Stimulated activated CD8-positive, alpha-beta memory T cell treated with anti-CD3 and anti-CD28 coated beads, Interleukin-7, amount 100 ng/mL, for 1 hour (primary cell): ENCODE data around the gene INPP5A.

Source experiments
- DNase-seq, 2 donors: peaks; one replicate each; pipeline ENCODE4 v3.0.0-alpha.2; 2020; ENCODE audit warnings: low read depth in 2 of 2

Gene INPP5A

GRCh38 chr10:132518572-132519381, 18.8 kb upstream of the INPP5A start:
- no peak for DNase-seq

DNA sequence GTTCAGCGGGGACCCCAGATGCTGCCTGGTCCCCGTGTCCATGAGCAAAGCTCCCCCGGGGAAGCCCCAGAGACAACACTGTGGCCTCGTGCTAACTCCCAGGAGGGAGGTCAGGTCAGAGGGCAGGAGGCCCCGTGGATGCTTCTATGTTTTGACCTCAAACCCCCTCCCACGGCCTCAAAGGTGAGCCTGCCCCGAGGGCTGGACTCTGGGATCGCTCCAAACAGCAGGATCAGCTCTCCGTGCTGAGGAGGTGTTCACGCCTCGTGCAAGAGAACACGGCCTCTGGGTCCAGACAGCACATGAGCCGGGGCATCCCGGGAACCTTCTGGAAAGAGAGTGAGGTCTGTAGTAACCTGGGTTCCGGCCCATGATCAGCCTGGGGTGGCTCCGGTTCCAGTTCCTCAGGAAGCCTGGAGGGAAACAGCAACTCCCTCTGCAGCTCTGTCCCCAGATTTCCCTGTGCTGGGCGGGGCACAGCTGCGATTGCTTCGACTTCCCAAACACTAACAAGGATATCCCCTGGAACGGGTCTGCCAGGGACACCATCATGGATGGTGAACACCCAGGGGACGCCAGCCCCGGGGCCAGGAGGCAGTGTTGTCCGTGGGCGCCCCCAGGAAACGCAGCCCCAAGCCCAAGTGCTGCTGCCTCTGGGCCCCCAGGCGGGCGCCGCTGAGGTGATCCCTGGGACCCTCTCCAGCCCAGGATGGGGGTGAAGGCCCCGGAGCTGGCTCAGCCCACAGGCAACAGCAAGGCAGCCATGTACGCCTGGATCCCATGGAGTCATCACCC, 18.0 kb upstream of the INPP5A start:
- no peak for DNase-seq

GRCh38 chr10:132520177-132520811, 17.3 kb upstream of the INPP5A start:
- DNase-seq = no peak

GRCh38 chr10:132521041-132521465, 16.5 kb upstream of the INPP5A start:
- DNase-seq = no peak

DNA sequence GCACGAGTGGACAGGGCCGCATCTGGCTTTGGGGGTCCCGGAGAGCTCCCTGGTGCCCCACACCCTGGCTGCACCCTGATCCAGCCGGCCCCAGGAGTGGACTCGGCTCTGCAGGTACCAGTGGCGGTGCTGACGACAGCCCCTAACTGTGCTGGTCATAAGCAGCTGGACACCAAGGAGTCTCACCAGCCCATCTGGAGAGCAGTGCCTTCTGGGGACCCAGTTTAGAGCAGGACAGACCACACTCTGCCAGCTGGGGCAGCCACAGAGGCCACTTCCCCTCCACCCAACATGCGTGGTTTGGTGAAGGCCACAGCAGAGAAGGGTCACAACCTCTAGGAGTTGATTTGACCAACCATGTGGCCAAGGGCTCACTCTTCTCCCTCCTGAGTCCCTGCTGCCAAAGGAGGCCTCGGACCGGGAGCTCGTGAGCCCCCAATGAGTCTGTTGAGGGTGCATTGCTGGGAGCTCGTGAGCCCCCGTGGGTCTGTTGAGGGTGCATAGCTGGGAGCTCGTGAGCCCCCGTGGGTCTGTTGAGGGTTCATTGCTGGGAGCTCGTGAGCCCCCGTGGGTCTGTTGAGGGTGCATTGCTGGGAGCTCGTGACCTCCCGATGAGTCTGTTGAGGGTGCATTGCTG, 16.0 kb upstream of the INPP5A start:
- DNase-seq = no peak

GRCh38 chr10:132522521-132523411, 14.8 kb upstream of the INPP5A start:
- no peak for DNase-seq

GRCh38 chr10:132523561-132524442, 13.8 kb upstream of the INPP5A start:
- no peak for DNase-seq

- no peak for DNase-seq
Observed at GRCh38 chr10:132524443-132525285, 12.9 kb upstream of the INPP5A start.

DNA sequence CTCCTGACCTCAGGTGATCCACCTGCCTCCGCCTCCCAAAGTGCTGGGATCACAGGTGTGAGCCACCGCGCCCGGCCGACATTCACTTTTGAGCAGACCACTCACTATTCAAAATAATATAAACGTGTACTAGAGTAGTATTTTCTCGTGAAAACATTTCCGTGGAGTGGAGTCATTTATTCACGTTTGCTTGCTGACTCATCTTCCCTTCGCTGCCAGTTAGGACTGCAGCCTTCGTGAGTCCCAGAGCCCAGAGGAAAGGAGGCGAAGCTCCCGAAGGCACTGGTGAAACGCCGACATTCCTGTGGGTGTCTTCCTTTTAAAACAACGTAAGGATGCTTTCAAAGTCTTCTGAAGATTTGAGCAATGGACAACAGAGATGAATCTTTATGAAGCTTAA, 10.9 kb upstream of the INPP5A start:
- DNase-seq = no peak

- no peak for DNase-seq
Observed at GRCh38 chr10:132527339-132528063, 10.1 kb upstream of the INPP5A start.

- DNase-seq = no peak
Observed at GRCh38 chr10:132528064-132528691, 9.4 kb upstream of the INPP5A start.

- no peak for DNase-seq
Observed at GRCh38 chr10:132532179-132532578, 5.4 kb upstream of the INPP5A start.

DNA sequence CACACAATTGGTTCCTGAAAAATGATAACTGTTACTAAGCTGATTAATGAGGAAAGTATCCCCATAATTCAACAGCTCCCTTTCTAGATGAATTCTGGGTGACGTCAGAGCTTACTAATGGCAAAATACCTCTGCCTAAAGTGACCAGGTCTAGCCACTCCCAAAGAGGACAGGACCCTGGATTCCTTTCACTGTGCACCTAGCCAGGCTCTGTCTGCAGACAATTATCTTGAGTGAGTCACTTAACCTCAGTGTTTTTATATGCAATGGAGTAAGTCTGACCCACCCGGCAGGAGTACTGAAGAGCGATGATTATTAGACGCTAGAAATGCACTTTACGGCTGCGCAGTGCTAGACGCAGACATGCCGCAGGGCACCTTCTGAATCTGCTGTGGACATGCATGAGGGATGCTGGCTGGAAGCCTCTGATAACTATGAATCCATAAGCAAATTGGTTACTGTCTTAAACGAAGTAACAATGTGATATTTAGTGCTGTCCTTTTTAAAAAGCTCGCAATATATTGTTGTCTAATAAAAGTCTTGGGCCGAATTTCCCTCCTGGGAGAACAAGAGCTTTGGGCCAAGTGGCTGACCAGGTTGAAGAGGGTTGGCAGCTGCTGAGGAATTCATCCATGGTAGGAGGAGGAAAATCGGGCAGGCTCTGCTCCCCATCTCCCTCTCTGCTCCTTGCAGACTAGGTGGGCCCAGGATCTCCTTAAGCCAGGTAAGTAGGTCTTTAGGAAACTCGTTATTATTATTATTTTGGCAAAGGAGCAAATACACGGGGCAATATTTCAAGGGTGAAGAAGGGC, 4.6 kb upstream of the INPP5A start:
- no peak for DNase-seq

DNA sequence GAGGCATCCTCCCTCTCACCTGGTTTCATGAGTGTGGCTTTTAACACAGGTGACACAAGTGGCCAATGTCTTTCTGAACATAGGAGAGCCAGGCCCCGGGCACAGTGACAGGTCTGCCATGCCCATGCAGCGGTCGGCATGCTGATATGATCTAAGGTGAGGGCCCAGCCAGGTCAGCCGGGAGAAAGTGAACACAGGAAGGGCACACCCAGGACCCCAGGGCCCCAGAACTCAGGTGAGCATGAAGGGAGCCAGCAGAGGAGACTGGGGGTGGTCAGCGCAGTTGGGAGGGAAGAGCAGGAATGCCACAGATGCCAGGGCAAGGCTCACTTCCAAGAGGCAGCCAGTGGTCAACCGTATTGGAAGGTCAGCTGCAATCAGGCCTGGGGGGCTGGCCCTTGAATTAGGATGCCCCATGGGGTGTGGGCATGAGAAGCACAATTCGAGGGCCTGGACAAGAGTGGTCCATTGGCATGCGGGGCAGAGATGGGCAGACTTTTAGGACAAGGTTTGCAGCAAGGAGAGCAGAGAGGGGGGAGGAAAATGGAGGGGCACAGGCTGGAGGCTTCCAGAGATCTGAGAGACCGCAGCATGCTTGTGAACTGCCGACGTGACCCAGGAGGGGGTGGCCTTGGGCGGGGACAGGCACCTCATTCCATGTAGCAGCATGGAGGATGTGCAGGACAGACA, 3.9 kb upstream of the INPP5A start:
- no peak for DNase-seq

- no peak for DNase-seq
Observed at GRCh38 chr10:132534391-132535064, 3.1 kb upstream of the INPP5A start.
